Pancreas (tissue), 10 donors: ENCODE results near the gene PITPNM3. TPM values are rescaled to one million over a fixed set of nuclear protein-coding genes. Genes with fewer than 3 reads are reported as not detected.
A peak's percentile ranks its signal among the peaks of the same experiment; 100 is the strongest.

Experiments
- ATAC-seq, 4 donors: fragments of 200-7000 bp; cut with Tn5 transposase; one replicate each; pipeline versions ENCODE4 v1.8.0 to v1.9.1; 2020; ENCODE audit warnings: mild to moderate bottlenecking in 4 of 4, moderate library complexity in 4 of 4
- DNase-seq, 6 donors: peaks; one replicate each; pipeline ENCODE4 v3.0.0-alpha.2; 2020
- FAIRE-seq: peaks from 2 replicates; lab custom pipeline; 2012; peaks lifted over from hg19 to GRCh38; lab: Jason Lieb, UNC
- H3K27ac ChIP-seq, 4 donors: fragments of 200-600 bp; sonication (generic); 1 replicate in 3 of 4; 2 replicates in 1 of 4; pipeline versions ENCODE4 v1.5.0 to v1.8.0; 2020
- H3K27me3 ChIP-seq, 4 donors: fragments of 200-600 bp; one replicate each; pipeline ENCODE4 v1.8.0; 2021
- H3K36me3 ChIP-seq, 3 donors: fragments of 200-600 bp; sonication (generic) in 1 of 3; one replicate each; pipeline versions ENCODE4 v1.5.0 to v1.8.0; 2020 to 2021
- H3K4me1 ChIP-seq, 3 donors: fragments of 200-600 bp; one replicate each; pipeline ENCODE4 v1.8.0; 2021
- H3K4me3 ChIP-seq, 4 donors: fragments of 200-600 bp; sonication (generic) in 2 of 4; one replicate each; pipeline versions ENCODE4 v1.5.0 to v1.8.0; 2020 to 2021
- H3K9me3 ChIP-seq, 4 donors: fragments of 200-600 bp; one replicate each; pipeline ENCODE4 v1.8.0; 2021
- WGBS, 2 donors: extraction: QIAGEN DNeasy Blood & Tissue Kit; methylation state at CpG; one replicate each; pipeline ENCODE4 v1.1.7; 2013; 5-methylcytosine and 5-hydroxymethylcytosine counted together
- intact Hi-C, 3 donors: fragments of 100-400 bp; cut with DNase I; formaldehyde crosslinking; loops; one replicate each; pipeline versions ENCODE4 v1.11.1 to v1.14.2; 2022
- polyA plus RNA-seq, 2 donors: library from polyadenylated mRNA; stranded (reverse); fragments of 200-250 nt; gene quantifications; one replicate each; pipeline ENCODE4 v1.2.3, GENCODE V29; 2013
- total RNA-seq, 6 donors: library from RNA; stranded (reverse); fragmentation: NEBNext Ultra II Directional in 4 of 6; extraction: Animal tissue kit (Norgen Biotek cat#: 25700) in 4 of 6; gene quantifications; one replicate each; pipeline versions ENCODE4 v1.2.1 to v1.2.4, GENCODE V29; 2021 to 2023
- TF ChIP-seq, protein P1 (sequence below), 4 donors: fragments of 200-600 bp; sonication (generic) in 3 of 4; IDR thresholded peaks; one replicate each; pipeline versions ENCODE4 v1.5.0 to v1.8.0; 2021; ENCODE audit warnings: antibody characterized with exemption in 4 of 4
- donor health status: healthy with polysubstance abuse.
- donor health status: DM: no; HTN: no; CAD: no; lungs with moderate emphysema.
- donor health status: DM: no; HTN: no; CAD: no.
- donor health status: control.
- donor health status: control.
- donor health status: Bipolar disorder and iron deficiency.
- donor health status: DM: yes; HTN: yes; CAD: no.
- donor health status: DM: no; HTN: no; CAD: no.
- donor health status: DM: no; HTN: no; CAD: no.
- donor health status: DM: yes; HTN: yes; CAD: no.

Gene PITPNM3
- total and polyA plus RNA-seq, 8 donors, result 0.67 to 5.1 (median 2.5) TPM

DNA sequence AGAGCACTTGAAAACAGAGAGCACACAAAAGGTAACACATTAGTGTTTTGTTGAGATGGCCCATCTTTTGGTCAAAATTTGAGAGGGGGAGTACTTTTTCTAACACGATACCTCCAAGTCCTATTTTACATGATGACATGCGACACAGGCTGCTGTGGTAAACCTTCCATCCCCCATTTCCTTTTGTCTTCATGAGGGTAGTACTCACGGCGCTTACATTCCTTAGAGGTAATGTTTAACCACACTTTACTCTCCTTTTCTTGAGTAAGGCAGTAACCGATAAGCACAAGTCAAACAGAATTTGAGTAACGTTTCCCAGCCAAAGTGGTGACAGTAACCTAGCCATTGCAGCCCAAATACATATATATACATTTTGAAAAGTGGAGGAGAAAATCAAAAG lies 35.8 kb upstream of the PITPNM3 start:
- peak in 3 of 4 donors; percentile 37 to 87 (median 79) for ATAC-seq
- WGBS, 2 donors, result 35 to 49% methylated on average over 6 of the region's 6 CpGs
- no peak for DNase-seq
- H3K36me3 ChIP-seq, result peaks cover 3 to 50% (median 6%) of the 10 kb centered on the region in 3 donors
- no peak overlapping the region for H3K4me3 ChIP-seq
- intact Hi-C loops, result no loop called here
- peaks cover 0 to 6% (median 6%) of the 10 kb centered on the region in 3 donors for H3K4me1 ChIP-seq
- no peaks in the 10 kb centered on the region for H3K9me3 ChIP-seq
- no peak for FAIRE-seq
- H3K27me3 ChIP-seq, result no peaks in the 10 kb centered on the region
- TF ChIP-seq, protein P1, sequence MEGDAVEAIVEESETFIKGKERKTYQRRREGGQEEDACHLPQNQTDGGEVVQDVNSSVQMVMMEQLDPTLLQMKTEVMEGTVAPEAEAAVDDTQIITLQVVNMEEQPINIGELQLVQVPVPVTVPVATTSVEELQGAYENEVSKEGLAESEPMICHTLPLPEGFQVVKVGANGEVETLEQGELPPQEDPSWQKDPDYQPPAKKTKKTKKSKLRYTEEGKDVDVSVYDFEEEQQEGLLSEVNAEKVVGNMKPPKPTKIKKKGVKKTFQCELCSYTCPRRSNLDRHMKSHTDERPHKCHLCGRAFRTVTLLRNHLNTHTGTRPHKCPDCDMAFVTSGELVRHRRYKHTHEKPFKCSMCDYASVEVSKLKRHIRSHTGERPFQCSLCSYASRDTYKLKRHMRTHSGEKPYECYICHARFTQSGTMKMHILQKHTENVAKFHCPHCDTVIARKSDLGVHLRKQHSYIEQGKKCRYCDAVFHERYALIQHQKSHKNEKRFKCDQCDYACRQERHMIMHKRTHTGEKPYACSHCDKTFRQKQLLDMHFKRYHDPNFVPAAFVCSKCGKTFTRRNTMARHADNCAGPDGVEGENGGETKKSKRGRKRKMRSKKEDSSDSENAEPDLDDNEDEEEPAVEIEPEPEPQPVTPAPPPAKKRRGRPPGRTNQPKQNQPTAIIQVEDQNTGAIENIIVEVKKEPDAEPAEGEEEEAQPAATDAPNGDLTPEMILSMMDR (IDR thresholded peaks at IDR 0.05), result no peak
- H3K27ac ChIP-seq, result peak overlapping the region in 2 of 4 donors; percentile 10 to 53

DNA sequence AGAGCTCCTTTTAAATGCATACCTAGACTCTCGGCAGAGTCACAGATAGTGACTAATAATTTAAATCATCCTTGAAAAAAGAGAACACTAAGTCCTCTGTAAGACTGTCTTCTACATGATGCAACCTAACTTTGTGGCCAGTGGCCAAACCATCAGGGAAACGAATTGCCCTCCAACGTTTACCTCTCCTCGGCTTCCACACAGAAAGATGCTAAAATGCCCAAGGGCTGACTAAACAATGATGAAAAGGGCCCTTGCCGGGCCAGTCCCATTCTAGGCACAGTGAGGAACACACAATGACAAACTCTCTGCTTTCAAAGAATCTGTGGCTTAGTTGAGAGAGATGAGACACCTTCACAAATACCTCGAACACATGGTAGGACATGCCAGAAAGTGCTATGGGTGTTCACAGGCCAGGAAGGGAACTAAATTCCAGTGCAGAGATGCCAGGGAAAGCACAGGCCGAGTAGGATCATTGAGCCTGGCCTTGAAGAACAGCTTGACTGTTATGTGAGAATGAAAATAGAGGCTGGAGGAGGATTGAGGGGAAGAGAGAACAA lies 35.3 kb upstream of the PITPNM3 start:
- Histone ChIP-seq H3K27me3 (no peaks in the 10 kb centered on the region), H3K9me3 (no peaks in the 10 kb centered on the region), H3K4me3 (no peak overlapping the region), H3K36me3 (peaks cover 6 to 52% (median 6%) of the 10 kb centered on the region in 3 donors), H3K27ac (peak overlapping the region in 2 of 4 donors; percentile 10 to 53), H3K4me1 (peaks cover 0 to 6% (median 6%) of the 10 kb centered on the region in 3 donors)
- DNase-seq (no peak), FAIRE-seq (no peak), ATAC-seq (peak in 2 of 4 donors; percentile 18 to 38)
- TF ChIP-seq, protein P1 (IDR thresholded peaks at IDR 0.05), result no peak
- 62 to 65% methylated on average over 7 of the region's 7 CpGs for WGBS, 2 donors
- intact Hi-C loops, result no loop called here

DNA sequence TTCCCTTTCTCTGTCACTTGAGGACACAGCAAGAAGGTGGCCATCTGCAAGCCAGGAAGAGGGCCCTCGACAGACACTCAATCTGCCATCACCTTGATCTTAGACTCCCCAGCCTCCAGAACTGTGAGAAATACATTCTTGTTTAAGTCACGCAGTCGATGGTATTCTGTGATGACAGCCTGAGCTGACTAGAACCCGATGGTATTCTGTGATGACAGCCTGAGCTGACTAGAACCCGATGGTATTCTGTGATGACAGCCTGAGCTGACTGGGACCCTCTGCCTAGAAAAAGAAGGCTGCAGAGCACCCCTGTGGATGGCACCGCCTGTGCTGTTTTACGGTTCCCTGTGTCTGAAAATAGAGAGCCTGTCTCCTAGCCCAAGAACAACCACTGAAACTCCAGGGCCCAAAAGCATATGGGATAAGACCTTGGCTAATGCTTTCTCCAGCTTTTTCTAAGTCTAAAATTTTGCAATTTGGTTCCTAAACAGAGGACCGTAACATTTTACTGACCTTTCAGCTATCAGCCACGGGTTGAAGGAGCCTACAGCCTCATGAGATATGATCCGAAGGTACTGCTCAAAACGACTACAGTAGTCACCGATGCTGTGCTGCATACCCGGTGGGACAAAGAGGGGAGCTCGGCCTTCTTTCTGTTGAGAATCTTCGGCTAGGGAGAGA lies 33.1 kb upstream of the PITPNM3 start:
- 91 to 93% methylated on average over 15 of the region's 15 CpGs for WGBS, 2 donors
- intact Hi-C loops, result no loop called here
- TF ChIP-seq, protein P1 (IDR thresholded peaks at IDR 0.05), result no peak
- Histone ChIP-seq H3K4me1 (peaks cover 0 to 6% (median 6%) of the 10 kb centered on the region in 3 donors), H3K4me3 (no peak overlapping the region), H3K9me3 (no peaks in the 10 kb centered on the region), H3K36me3 (peaks cover 0 to 54% (median 10%) of the 10 kb centered on the region in 3 donors), H3K27ac (no peak overlapping the region), H3K27me3 (no peaks in the 10 kb centered on the region)
- no peak for FAIRE-seq
- no peak for DNase-seq
- ATAC-seq, result no peak

DNA sequence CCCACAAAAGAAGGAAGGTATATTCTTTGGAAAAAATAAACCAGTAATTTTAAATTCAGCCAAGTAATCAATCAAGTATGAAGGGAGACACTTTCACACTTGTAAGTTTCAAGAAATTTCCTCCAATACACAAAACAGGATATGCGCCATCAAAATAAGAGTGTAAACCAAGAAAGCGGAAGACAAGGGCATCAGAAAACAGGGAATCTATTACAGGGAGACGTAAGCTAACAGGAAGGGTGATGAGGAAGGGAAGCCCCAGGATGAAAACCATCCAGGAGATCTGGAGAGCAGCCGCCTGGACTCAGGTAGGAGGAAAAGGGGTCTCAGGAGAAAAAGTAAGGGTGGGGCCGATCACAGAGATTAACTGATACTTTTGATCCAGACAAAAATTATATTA lies 31.8 kb upstream of the PITPNM3 start:
- WGBS, 2 donors, result 96 to 97% methylated on average over 5 of the region's 5 CpGs
- H3K4me1 ChIP-seq, result peaks cover 0 to 6% (median 6%) of the 10 kb centered on the region in 3 donors
- TF ChIP-seq, protein P1 (IDR thresholded peaks at IDR 0.05), result no peak
- no peak overlapping the region for H3K27ac ChIP-seq
- DNase-seq, result no peak
- ATAC-seq, result no peak
- peaks cover 0 to 48% (median 10%) of the 10 kb centered on the region in 3 donors for H3K36me3 ChIP-seq
- no peaks in the 10 kb centered on the region for H3K27me3 ChIP-seq
- FAIRE-seq, result no peak
- no peaks in the 10 kb centered on the region for H3K9me3 ChIP-seq
- no peak overlapping the region for H3K4me3 ChIP-seq
- intact Hi-C loops, result no loop called here

DNA sequence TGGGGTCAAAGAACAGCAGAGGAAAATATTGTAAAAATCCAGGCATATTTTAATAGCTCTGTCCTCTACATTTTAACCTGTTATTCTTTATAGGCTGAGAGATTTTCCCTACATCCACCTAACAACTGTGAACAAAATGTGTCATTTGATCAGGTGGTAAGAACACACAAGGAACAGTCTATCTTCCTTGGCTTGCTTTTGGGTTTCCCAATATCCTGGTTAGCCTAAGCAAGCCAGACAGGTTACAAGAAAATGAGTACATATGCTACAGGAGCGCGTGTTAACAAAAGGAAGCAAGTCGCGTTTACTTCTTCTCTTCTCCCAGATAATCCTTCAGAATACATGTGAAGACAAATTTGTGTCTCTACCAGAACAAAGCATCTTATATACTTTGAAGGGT lies 31.0 kb upstream of the PITPNM3 start:
- FAIRE-seq, result no peak
- Histone ChIP-seq H3K9me3 (no peaks in the 10 kb centered on the region), H3K4me1 (peaks cover 0 to 2% (median 1%) of the 10 kb centered on the region in 3 donors), H3K27ac (no peak overlapping the region), H3K27me3 (no peaks in the 10 kb centered on the region), H3K4me3 (no peak overlapping the region), H3K36me3 (peaks cover 0 to 54% (median 10%) of the 10 kb centered on the region in 3 donors)
- WGBS, 2 donors, result 97 to 98% methylated on average over 4 of the region's 4 CpGs
- no peak for DNase-seq
- no peak for ATAC-seq
- TF ChIP-seq, protein P1 (IDR thresholded peaks at IDR 0.05), result no peak
- intact Hi-C loops, result no loop called here
